SK-N-SH (cell line): ENCODE data around the gene TPRG1L. TPM values are rescaled to one million over a fixed set of nuclear protein-coding genes. Genes with fewer than 3 reads are reported as not detected.

Source experiments
- CTCF ChIA-PET: fragments of 300-600, 350-600 bp; formaldehyde crosslinking; extraction: SDS; loops from one replicate; lab custom pipeline; 2021; lab: Yijun Ruan, JAX
- POLR2A ChIA-PET: fragments of 350-600 bp; sonication (Branson Sonifier 250); formaldehyde crosslinking; extraction: SDS; loops from one replicate; lab custom pipeline; 2020; ENCODE audit warnings: antibody characterized with exemption, inconsistent platforms; lab: Yijun Ruan, JAX
- DNase-seq: peaks from one replicate; pipeline ENCODE4 v3.0.0; 2012
- H2AFZ ChIP-seq: fragments of 200-600 bp; sonication (generic); 2 replicates; pipeline ENCODE4 v1.8.1; 2016; ENCODE audit warnings: antibody characterized with exemption, mild to moderate bottlenecking, low read depth
- H3F3A ChIP-seq: fragments of 200-600 bp; sonication (generic); replicated peaks from 2 replicates; pipeline ENCODE3; 2016; ENCODE audit warnings: antibody characterized with exemption, mild to moderate bottlenecking; ENCODE audit not compliant: insufficient read depth
- H3K27ac ChIP-seq, 2 experiments: fragments of 200-500 bp in 1 of 2; fragments of 200-600 bp in 1 of 2; sonication (Bioruptor generic) in 1 of 2; sonication (generic), shearing (Covaris generic) in 1 of 2; 2 replicates each; pipeline versions ENCODE4 v1.5.1 to v1.6.1; 2014 to 2016; ENCODE audit warnings: low read depth in 2 of 2, inconsistent platforms in 1 of 2, low read length in 1 of 2, mild to moderate bottlenecking in 1 of 2, mixed read lengths in 1 of 2
- H3K27me3 ChIP-seq: fragments of 200-600 bp; sonication (generic), shearing (Covaris generic); 2 replicates; pipeline ENCODE4 v1.6.1; 2016; ENCODE audit warnings: mixed run types; ENCODE audit not compliant: insufficient read depth
- H3K36me3 ChIP-seq, 2 experiments: fragments of 200-500 bp in 1 of 2; fragments of 200-600 bp in 1 of 2; sonication (Bioruptor generic) in 1 of 2; sonication (generic) in 1 of 2; replicated peaks in 1 of 2; 2 replicates each; pipeline versions ENCODE3 to v1.5.1; 2014 to 2016; ENCODE audit warnings: low read length in 1 of 2, mild to moderate bottlenecking in 1 of 2; ENCODE audit not compliant: insufficient read depth in 2 of 2, control insufficient read depth in 1 of 2
- H3K4me1 ChIP-seq, 2 experiments: fragments of 200-500 bp in 1 of 2; fragments of 200-600 bp in 1 of 2; sonication (Bioruptor generic) in 1 of 2; sonication (generic), shearing (Covaris generic) in 1 of 2; 2 replicates each; pipeline versions ENCODE4 v1.5.1 to v1.6.1; 2014 to 2016; ENCODE audit warnings: low read depth in 1 of 2, low read length in 1 of 2, mixed run types in 1 of 2; ENCODE audit not compliant: insufficient read depth in 2 of 2, control insufficient read depth in 1 of 2
- H3K4me2 ChIP-seq: fragments of 200-600 bp; sonication (generic), shearing (Covaris generic); 2 replicates; pipeline ENCODE4 v1.6.1; 2017; ENCODE audit warnings: mixed run types
- H3K4me3 ChIP-seq, 2 experiments: fragments of 200-500 bp in 1 of 2; fragments of 200-600 bp in 1 of 2; sonication (Bioruptor generic) in 1 of 2; sonication (generic), shearing (Covaris generic) in 1 of 2; 2 replicates each; pipeline versions ENCODE4 v1.5.1 to v1.8.1; 2014 to 2016; ENCODE audit warnings: low read depth in 2 of 2, inconsistent platforms in 1 of 2, low read length in 1 of 2, mild to moderate bottlenecking in 1 of 2, mixed read lengths in 1 of 2, moderate library complexity in 1 of 2
- H3K79me2 ChIP-seq: fragments of 200-600 bp; sonication (generic); 2 replicates; pipeline ENCODE4 v1.8.1; 2017; ENCODE audit warnings: mild to moderate bottlenecking; ENCODE audit not compliant: insufficient read depth
- H3K9ac ChIP-seq: fragments of 200-600 bp; sonication (generic); 2 replicates; pipeline ENCODE4 v1.6.1; 2017; ENCODE audit warnings: mixed run types
- H3K9me2 ChIP-seq: fragments of 200-600 bp; sonication (generic); 2 replicates; pipeline ENCODE4 v1.6.1; 2017; ENCODE audit warnings: mixed run types
- H3K9me3 ChIP-seq: fragments of 200-600 bp; sonication (generic); 2 replicates; pipeline ENCODE4 v1.6.1; 2017; ENCODE audit warnings: mixed run types, mild to moderate bottlenecking, moderate library complexity
- H4K20me1 ChIP-seq: fragments of 200-600 bp; sonication (generic); 2 replicates; pipeline ENCODE4 v1.6.1; 2017; ENCODE audit warnings: mild to moderate bottlenecking, mixed run types; ENCODE audit not compliant: insufficient read depth
- CHD2 ChIP-seq: fragments of 150-350 bp; IDR thresholded peaks from 2 replicates; pipeline ENCODE4 v1.6.1; 2018; ENCODE audit warnings: low read length; ENCODE audit not compliant: partially characterized antibody
- CTCF ChIP-seq: fragments of 200-600 bp; sonication (generic); IDR thresholded peaks from 2 replicates; pipeline ENCODE4 v1.6.1; 2017; ENCODE audit warnings: antibody characterized with exemption, mild to moderate bottlenecking, moderate library complexity
- EZH2phosphoT487 ChIP-seq: fragments of 200-600 bp; sonication (generic); IDR thresholded peaks from 2 replicates; pipeline ENCODE4 v1.6.1; 2017; ENCODE audit warnings: low read depth, mixed run types, mild to moderate bottlenecking, antibody characterized with exemption, moderate library complexity, borderline replicate concordance
- FOXJ3 ChIP-seq: sonication (generic); formaldehyde crosslinking; IDR thresholded peaks from 2 replicates; pipeline ENCODE4 v1.5.1; 2020; ENCODE audit warnings: mild to moderate bottlenecking, missing genetic modification reagents
- GATA2 ChIP-seq: sonication (generic); formaldehyde crosslinking; IDR thresholded peaks from 2 replicates; pipeline ENCODE4 v1.5.0; 2020; ENCODE audit warnings: mild to moderate bottlenecking, missing genetic modification reagents
- JUND ChIP-seq: IDR thresholded peaks from 2 replicates; pipeline ENCODE4 v1.4.0; 2012
- MXI1 ChIP-seq: IDR thresholded peaks from 2 replicates; pipeline ENCODE4 v1.6.1; 2012; ENCODE audit warnings: mild to moderate bottlenecking, low read depth, low read length, improper control_type of control experiment
- NFIC ChIP-seq: IDR thresholded peaks from 2 replicates; pipeline ENCODE4 v1.4.0; 2012; ENCODE audit warnings: borderline replicate concordance
- RAD21 ChIP-seq: IDR thresholded peaks from 2 replicates; pipeline ENCODE4 v1.6.1; 2012; ENCODE audit warnings: mild to moderate bottlenecking, low read length
- RCOR1 ChIP-seq: fragments of 150-350 bp; IDR thresholded peaks from 2 replicates; pipeline ENCODE4 v1.6.1; 2017; ENCODE audit warnings: antibody characterized with exemption, low read length
- RFX5 ChIP-seq: IDR thresholded peaks from 2 replicates; pipeline ENCODE4 v1.6.1; 2012; ENCODE audit warnings: mild to moderate bottlenecking, improper control_type of control experiment, low read length
- SIN3A ChIP-seq: IDR thresholded peaks from 2 replicates; pipeline ENCODE4 v1.6.1; 2012; ENCODE audit warnings: low read depth, mild to moderate bottlenecking, low read length, moderate library complexity, borderline replicate concordance
- TAF1 ChIP-seq: IDR thresholded peaks from 2 replicates; pipeline ENCODE4 v1.6.1; 2012; ENCODE audit warnings: low read depth, mild to moderate bottlenecking, low read length, moderate library complexity, borderline replicate concordance
- USF1 ChIP-seq: IDR thresholded peaks from 2 replicates; pipeline ENCODE4 v1.4.0; 2012; ENCODE audit warnings: low read depth, borderline replicate concordance
- WGBS: methylation state at CpG from one replicate; pipeline ENCODE4 v1.1.6; 2017; ENCODE audit warnings: low lambda C conversion rate; 5-methylcytosine and 5-hydroxymethylcytosine counted together
- polyA plus RNA-seq, 3 experiments: library from polyadenylated mRNA; depleted of rRNA; stranded (reverse); fragments of >200 nt; gene quantifications; 2 replicates each; pipeline ENCODE4 v1.2.3, GENCODE V29; 2012
- TF ChIP-seq, protein P1 (sequence below): IDR thresholded peaks from 2 replicates; pipeline ENCODE4 v1.6.1; 2012; ENCODE audit warnings: mild to moderate bottlenecking, low read depth, low read length, moderate library complexity
- TF ChIP-seq, protein P2 (sequence below): IDR thresholded peaks from 2 replicates; pipeline ENCODE4; 2012
- TF ChIP-seq, protein P3 (sequence below): IDR thresholded peaks from 2 replicates; pipeline ENCODE4 v1.4.0; 2012; ENCODE audit warnings: low read depth, borderline replicate concordance

The TPRG1L gene
- polyA plus RNA-seq, 1 of the 3 experiments (the other 2 are of a cell fraction), result 25.9 TPM

GRCh38 chr1:3599816-3600215 lies 25.0 kb upstream of the TPRG1L start:
- Histone ChIP-seq H3K4me1 (peaks cover 0 to 23% of the 10 kb centered on the region in 2 experiments; a peak in 1 of 4 replicates), H3K9me3 (no peaks in the 10 kb centered on the region), H3K9ac (no peak overlapping the region), H3K36me3 (no peaks in the 10 kb centered on the region), H3K27me3 (no peaks in the 10 kb centered on the region), H3K27ac (peak overlapping the region in 1 of 2 experiments; percentile 74; a peak in 2 of 4 replicates), H3K79me2 (no peaks in the 10 kb centered on the region), H3F3A (no peaks in the 10 kb centered on the region), H3K4me3 (no peak overlapping the region), H2AFZ (no peak overlapping the region), H3K4me2 (no peak overlapping the region), H4K20me1 (no peaks in the 10 kb centered on the region), H3K9me2 (no peaks in the 10 kb centered on the region)
- DNase-seq, result no peak
- CTCF ChIA-PET, result interaction anchor here (0.7 to 3.0 kb wide), 10 partner anchors 9 to 82 kb away, joined by 3 to 17 read pairs (median 4); partner anchors contain the start of gene MEGF6
- WGBS, result 47% methylated on average over 6 of the region's 15 CpGs
- POLR2A ChIA-PET, result interaction anchor here (1.2 kb wide), 1 partner anchor 26 kb away, joined by 3 read pairs; no protein-coding TSS in a partner anchor
- TF ChIP-seq EZH2phosphoT487, result no peak
- TF ChIP-seq, protein P1, sequence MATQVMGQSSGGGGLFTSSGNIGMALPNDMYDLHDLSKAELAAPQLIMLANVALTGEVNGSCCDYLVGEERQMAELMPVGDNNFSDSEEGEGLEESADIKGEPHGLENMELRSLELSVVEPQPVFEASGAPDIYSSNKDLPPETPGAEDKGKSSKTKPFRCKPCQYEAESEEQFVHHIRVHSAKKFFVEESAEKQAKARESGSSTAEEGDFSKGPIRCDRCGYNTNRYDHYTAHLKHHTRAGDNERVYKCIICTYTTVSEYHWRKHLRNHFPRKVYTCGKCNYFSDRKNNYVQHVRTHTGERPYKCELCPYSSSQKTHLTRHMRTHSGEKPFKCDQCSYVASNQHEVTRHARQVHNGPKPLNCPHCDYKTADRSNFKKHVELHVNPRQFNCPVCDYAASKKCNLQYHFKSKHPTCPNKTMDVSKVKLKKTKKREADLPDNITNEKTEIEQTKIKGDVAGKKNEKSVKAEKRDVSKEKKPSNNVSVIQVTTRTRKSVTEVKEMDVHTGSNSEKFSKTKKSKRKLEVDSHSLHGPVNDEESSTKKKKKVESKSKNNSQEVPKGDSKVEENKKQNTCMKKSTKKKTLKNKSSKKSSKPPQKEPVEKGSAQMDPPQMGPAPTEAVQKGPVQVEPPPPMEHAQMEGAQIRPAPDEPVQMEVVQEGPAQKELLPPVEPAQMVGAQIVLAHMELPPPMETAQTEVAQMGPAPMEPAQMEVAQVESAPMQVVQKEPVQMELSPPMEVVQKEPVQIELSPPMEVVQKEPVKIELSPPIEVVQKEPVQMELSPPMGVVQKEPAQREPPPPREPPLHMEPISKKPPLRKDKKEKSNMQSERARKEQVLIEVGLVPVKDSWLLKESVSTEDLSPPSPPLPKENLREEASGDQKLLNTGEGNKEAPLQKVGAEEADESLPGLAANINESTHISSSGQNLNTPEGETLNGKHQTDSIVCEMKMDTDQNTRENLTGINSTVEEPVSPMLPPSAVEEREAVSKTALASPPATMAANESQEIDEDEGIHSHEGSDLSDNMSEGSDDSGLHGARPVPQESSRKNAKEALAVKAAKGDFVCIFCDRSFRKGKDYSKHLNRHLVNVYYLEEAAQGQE, result no peak

DNA sequence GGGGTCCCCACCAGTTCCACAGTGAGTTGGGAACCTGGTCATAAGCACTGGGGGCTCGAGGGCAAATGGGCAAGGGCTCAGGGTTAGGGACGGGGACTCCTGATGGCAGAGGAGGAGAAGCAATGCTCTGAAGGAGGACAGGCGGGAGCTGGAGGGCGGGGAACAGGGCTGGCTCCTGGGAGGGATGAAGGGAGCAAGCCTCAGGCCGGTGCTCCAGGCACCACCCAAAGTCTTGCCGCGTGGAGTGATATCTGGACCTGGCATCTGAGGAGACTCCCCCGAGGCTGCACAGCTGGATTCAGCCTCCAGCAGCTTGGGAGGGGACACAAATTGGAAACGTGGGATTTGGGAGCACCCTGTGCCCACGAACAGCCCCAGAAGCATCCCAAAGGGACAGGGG lies 24.5 kb upstream of the TPRG1L start:
- Histone ChIP-seq H3F3A (no peaks in the 10 kb centered on the region), H3K9ac (no peak overlapping the region), H3K79me2 (no peaks in the 10 kb centered on the region), H3K27ac (peak overlapping the region in 1 of 2 experiments; percentile 74; a peak in 1 of 4 replicates), H2AFZ (no peak overlapping the region), H3K4me2 (no peak overlapping the region), H3K36me3 (no peaks in the 10 kb centered on the region), H3K4me3 (no peak overlapping the region), H3K9me2 (no peaks in the 10 kb centered on the region), H4K20me1 (no peaks in the 10 kb centered on the region), H3K27me3 (no peaks in the 10 kb centered on the region), H3K4me1 (peaks cover 0 to 23% of the 10 kb centered on the region in 2 experiments; a peak in 1 of 4 replicates), H3K9me3 (no peaks in the 10 kb centered on the region)
- CTCF ChIA-PET, result interaction anchor here (0.7 to 3.0 kb wide), 9 partner anchors 10 to 83 kb away, joined by 3 to 17 read pairs (median 4); partner anchors contain the start of gene MEGF6
- WGBS, result 58% methylated on average over 3 of the region's 10 CpGs
- no peak for DNase-seq
- POLR2A ChIA-PET, result no interaction called here
- no peak for TF ChIP-seq RFX5
- TF ChIP-seq, protein P2, sequence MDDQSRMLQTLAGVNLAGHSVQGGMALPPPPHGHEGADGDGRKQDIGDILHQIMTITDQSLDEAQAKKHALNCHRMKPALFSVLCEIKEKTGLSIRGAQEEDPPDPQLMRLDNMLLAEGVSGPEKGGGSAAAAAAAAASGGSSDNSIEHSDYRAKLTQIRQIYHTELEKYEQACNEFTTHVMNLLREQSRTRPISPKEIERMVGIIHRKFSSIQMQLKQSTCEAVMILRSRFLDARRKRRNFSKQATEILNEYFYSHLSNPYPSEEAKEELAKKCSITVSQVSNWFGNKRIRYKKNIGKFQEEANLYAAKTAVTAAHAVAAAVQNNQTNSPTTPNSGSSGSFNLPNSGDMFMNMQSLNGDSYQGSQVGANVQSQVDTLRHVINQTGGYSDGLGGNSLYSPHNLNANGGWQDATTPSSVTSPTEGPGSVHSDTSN, result no peak
- no peak for TF ChIP-seq CTCF
- no peak for TF ChIP-seq TAF1
- no peak for TF ChIP-seq SIN3A
- no peak for TF ChIP-seq JUND
- no peak for TF ChIP-seq CHD2
- no peak for TF ChIP-seq RCOR1
- TF ChIP-seq GATA2 (CRISPR knock-in tag), result no peak
- TF ChIP-seq RAD21, result no peak
- no peak for TF ChIP-seq EZH2phosphoT487
- no peak for TF ChIP-seq FOXJ3 (CRISPR knock-in tag)
- no peak for TF ChIP-seq USF1
- TF ChIP-seq, protein P3, sequence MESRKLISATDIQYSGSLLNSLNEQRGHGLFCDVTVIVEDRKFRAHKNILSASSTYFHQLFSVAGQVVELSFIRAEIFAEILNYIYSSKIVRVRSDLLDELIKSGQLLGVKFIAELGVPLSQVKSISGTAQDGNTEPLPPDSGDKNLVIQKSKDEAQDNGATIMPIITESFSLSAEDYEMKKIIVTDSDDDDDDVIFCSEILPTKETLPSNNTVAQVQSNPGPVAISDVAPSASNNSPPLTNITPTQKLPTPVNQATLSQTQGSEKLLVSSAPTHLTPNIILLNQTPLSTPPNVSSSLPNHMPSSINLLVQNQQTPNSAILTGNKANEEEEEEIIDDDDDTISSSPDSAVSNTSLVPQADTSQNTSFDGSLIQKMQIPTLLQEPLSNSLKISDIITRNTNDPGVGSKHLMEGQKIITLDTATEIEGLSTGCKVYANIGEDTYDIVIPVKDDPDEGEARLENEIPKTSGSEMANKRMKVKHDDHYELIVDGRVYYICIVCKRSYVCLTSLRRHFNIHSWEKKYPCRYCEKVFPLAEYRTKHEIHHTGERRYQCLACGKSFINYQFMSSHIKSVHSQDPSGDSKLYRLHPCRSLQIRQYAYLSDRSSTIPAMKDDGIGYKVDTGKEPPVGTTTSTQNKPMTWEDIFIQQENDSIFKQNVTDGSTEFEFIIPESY, result no peak
- TF ChIP-seq MXI1, result no peak
- TF ChIP-seq NFIC, result no peak
